ENCODE measurements around the gene ZBTB16. TPM values are rescaled to one million over a fixed set of nuclear protein-coding genes. Genes with fewer than 3 reads are reported as not detected.

ZBTB16 gene
- polyA plus RNA-seq, 1 donor from 2014 or later: 0.45 TPM

DNA sequence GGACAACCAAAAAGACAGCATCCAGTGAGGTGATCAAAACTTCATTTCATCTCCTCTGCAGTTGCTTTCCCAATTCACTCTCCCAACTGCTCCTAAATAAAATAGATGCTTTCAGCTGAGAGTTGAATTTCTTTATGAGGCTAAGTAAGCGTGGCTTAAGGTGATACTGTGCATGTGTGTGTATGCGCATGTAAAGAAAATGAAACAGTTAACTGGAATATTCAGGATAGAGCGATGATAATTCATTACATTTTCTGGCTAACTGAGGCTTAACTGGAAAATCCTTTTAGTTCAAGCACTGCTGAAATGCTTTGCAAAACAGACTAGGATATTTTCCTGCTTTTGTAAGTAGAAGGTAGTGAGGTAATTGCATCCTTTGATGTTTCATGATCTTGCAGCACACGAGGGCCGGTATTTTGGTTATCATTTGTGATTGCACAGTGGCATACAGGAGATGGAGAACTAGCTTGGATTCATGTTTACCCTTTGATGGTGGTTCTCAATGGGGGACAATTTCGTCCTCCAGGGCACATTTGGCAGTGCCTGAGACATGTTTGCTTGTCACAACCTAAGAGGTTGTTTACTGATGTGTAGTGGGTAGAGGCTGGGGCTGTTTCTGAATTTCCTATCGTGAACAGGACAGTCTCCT lies 71.2 kb downstream of the ZBTB16 start:
- Histone ChIP-seq H3K9me3 (ENCODE audit: low read length) (no peaks in the 10 kb centered on the region), H3K36me3 (ENCODE audit: insufficient read depth, low read length) (no peaks in the 10 kb centered on the region), H4K20me1 (ENCODE audit: insufficient read depth) (no peaks in the 10 kb centered on the region), H3K9ac (ENCODE audit: low read length) (no peak overlapping the region), H3K4me2 (ENCODE audit: low read length) (no peak overlapping the region), H2AFZ (ENCODE audit: low read depth, low read length) (no peak overlapping the region), H3K27ac (ENCODE audit: low read length) (no peak overlapping the region), H3K4me3 (ENCODE audit: low read length) (no peak overlapping the region), H3K79me2 (replicated peaks; ENCODE audit: insufficient read depth, low read length) (peaks cover 19% of the 10 kb centered on the region), H3K27me3 (ENCODE audit: insufficient read depth, low read depth, low read length) (no peaks in the 10 kb centered on the region), H3K9me2 (ENCODE audit: insufficient read depth, low read length) (no peaks in the 10 kb centered on the region), H3F3A (ENCODE audit: insufficient read depth, low read length, poor library complexity, severe bottlenecking) (peaks cover 3% of the 10 kb centered on the region)
- TF ChIP-seq EZH2 (IDR thresholded peaks at IDR 0.05; ENCODE audit: borderline replicate concordance, insufficient read depth, low read length, poor library complexity, severe bottlenecking) (no peak), POLR2AphosphoS5 (IDR thresholded peaks at IDR 0.05) (no peak), MXI1 (conservative IDR thresholded peaks at IDR 0.05; ENCODE audit: poor library complexity, severe bottlenecking) (no peak), SMC3 (conservative IDR thresholded peaks at IDR 0.05; ENCODE audit: poor library complexity) (no peak), TAF1 (IDR thresholded peaks at IDR 0.05; ENCODE audit: low read depth) (no peak), RAD21 (conservative IDR thresholded peaks at IDR 0.05) (no peak), EP300 (conservative IDR thresholded peaks at IDR 0.05; ENCODE audit: poor library complexity, severe bottlenecking) (no peak)
- TF ChIP-seq, protein P1, sequence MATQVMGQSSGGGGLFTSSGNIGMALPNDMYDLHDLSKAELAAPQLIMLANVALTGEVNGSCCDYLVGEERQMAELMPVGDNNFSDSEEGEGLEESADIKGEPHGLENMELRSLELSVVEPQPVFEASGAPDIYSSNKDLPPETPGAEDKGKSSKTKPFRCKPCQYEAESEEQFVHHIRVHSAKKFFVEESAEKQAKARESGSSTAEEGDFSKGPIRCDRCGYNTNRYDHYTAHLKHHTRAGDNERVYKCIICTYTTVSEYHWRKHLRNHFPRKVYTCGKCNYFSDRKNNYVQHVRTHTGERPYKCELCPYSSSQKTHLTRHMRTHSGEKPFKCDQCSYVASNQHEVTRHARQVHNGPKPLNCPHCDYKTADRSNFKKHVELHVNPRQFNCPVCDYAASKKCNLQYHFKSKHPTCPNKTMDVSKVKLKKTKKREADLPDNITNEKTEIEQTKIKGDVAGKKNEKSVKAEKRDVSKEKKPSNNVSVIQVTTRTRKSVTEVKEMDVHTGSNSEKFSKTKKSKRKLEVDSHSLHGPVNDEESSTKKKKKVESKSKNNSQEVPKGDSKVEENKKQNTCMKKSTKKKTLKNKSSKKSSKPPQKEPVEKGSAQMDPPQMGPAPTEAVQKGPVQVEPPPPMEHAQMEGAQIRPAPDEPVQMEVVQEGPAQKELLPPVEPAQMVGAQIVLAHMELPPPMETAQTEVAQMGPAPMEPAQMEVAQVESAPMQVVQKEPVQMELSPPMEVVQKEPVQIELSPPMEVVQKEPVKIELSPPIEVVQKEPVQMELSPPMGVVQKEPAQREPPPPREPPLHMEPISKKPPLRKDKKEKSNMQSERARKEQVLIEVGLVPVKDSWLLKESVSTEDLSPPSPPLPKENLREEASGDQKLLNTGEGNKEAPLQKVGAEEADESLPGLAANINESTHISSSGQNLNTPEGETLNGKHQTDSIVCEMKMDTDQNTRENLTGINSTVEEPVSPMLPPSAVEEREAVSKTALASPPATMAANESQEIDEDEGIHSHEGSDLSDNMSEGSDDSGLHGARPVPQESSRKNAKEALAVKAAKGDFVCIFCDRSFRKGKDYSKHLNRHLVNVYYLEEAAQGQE (IDR thresholded peaks at IDR 0.05; ENCODE audit: borderline replicate concordance): no peak
- TF ChIP-seq, protein P2, sequence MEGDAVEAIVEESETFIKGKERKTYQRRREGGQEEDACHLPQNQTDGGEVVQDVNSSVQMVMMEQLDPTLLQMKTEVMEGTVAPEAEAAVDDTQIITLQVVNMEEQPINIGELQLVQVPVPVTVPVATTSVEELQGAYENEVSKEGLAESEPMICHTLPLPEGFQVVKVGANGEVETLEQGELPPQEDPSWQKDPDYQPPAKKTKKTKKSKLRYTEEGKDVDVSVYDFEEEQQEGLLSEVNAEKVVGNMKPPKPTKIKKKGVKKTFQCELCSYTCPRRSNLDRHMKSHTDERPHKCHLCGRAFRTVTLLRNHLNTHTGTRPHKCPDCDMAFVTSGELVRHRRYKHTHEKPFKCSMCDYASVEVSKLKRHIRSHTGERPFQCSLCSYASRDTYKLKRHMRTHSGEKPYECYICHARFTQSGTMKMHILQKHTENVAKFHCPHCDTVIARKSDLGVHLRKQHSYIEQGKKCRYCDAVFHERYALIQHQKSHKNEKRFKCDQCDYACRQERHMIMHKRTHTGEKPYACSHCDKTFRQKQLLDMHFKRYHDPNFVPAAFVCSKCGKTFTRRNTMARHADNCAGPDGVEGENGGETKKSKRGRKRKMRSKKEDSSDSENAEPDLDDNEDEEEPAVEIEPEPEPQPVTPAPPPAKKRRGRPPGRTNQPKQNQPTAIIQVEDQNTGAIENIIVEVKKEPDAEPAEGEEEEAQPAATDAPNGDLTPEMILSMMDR (IDR thresholded peaks at IDR 0.05; ENCODE audit: poor library complexity, severe bottlenecking): no peak

DNA sequence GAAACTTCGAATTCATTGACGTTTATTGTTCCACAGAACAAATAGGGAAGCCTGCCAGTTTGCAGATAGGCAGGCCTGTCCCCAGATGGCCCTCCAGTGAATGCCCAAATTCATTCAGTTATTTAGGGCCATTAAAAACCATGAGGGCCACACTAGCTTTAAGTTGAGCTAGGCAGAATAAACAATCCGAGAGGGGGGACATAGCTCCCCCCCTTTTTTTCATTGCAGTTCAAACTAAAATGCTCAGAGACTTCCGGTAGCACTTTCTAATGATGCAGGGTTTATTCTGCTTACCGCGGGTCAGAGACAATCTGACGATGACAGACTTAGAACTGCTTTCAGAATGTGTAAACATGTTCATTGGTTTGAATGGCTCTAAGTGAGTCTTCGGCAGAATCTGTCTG lies 72.0 kb downstream of the ZBTB16 start:
- Histone ChIP-seq H3F3A (ENCODE audit: insufficient read depth, low read length, poor library complexity, severe bottlenecking) (peaks cover 3% of the 10 kb centered on the region), H3K9ac (ENCODE audit: low read length) (no peak overlapping the region), H3K27me3 (ENCODE audit: insufficient read depth, low read depth, low read length) (no peaks in the 10 kb centered on the region), H3K4me3 (ENCODE audit: low read length) (no peak overlapping the region), H3K9me3 (ENCODE audit: low read length) (no peaks in the 10 kb centered on the region), H3K27ac (ENCODE audit: low read length) (no peak overlapping the region), H2AFZ (ENCODE audit: low read depth, low read length) (no peak overlapping the region), H3K4me2 (ENCODE audit: low read length) (no peak overlapping the region), H4K20me1 (ENCODE audit: insufficient read depth) (no peaks in the 10 kb centered on the region), H3K36me3 (ENCODE audit: insufficient read depth, low read length) (no peaks in the 10 kb centered on the region), H3K9me2 (ENCODE audit: insufficient read depth, low read length) (no peaks in the 10 kb centered on the region), H3K79me2 (replicated peaks; ENCODE audit: insufficient read depth, low read length) (peaks cover 19% of the 10 kb centered on the region)
- TF ChIP-seq RAD21 (conservative IDR thresholded peaks at IDR 0.05): no peak
- no peak for TF ChIP-seq EZH2 (IDR thresholded peaks at IDR 0.05; ENCODE audit: borderline replicate concordance, insufficient read depth, low read length, poor library complexity, severe bottlenecking)
- no peak for TF ChIP-seq EP300 (conservative IDR thresholded peaks at IDR 0.05; ENCODE audit: poor library complexity, severe bottlenecking)
- no peak for TF ChIP-seq MXI1 (conservative IDR thresholded peaks at IDR 0.05; ENCODE audit: poor library complexity, severe bottlenecking)
- TF ChIP-seq TAF1 (IDR thresholded peaks at IDR 0.05; ENCODE audit: low read depth): no peak
- no peak for TF ChIP-seq POLR2AphosphoS5 (IDR thresholded peaks at IDR 0.05)
- no peak for TF ChIP-seq SMC3 (conservative IDR thresholded peaks at IDR 0.05; ENCODE audit: poor library complexity)
- TF ChIP-seq, protein P2 (IDR thresholded peaks at IDR 0.05; ENCODE audit: poor library complexity, severe bottlenecking): no peak
- TF ChIP-seq, protein P1 (IDR thresholded peaks at IDR 0.05; ENCODE audit: borderline replicate concordance): no peak
